Measurements from ENCODE around the gene EHD2. TPM values are rescaled to one million over a fixed set of nuclear protein-coding genes. Genes with fewer than 3 reads are reported as not detected.
"Not testable (repeated sequence)": the region's sequence is repeated elsewhere in the genome, so short reads cannot be mapped to it uniquely, and the experiment has no call there.

EHD2 gene
- 51.5 TPM for total RNA-seq
- long read RNA-seq, partial matches to known transcripts: 20 of 25 reads
- long read RNA-seq, other reads (novel, unspliced or antisense): 3 of 25 reads

GRCh38 chr19:47713046-47714021 lies at the start of gene EHD2:
Gene EHD2 (plus strand): TSS chr19:47713422. CDS start chr19:47716613, 3,191 bp downstream.
- intact Hi-C loops (cut with micrococcal nuclease): no loop called here
- ATAC-seq (peak; percentile 96), DNase-seq (peak; percentile 85)

GRCh38 chr19:47663435-47663910 lies 49.7 kb upstream of the EHD2 start:
- ATAC-seq (peak; percentile 1), DNase-seq (no peak)
- intact Hi-C loops (cut with micrococcal nuclease): no loop called here

- intact Hi-C loops (cut with micrococcal nuclease): no loop called here
- peak; percentile 83 for ATAC-seq
- peak; percentile 69 for DNase-seq
Measured at GRCh38 chr19:47663911-47664771, 49.1 kb upstream of the EHD2 start.

- ATAC-seq; intact Hi-C loops (cut with micrococcal nuclease); DNase-seq: not testable (repeated sequence)
Measured at GRCh38 chr19:47668556-47668955, 44.7 kb upstream of the EHD2 start.

- intact Hi-C loops (cut with micrococcal nuclease): no loop called here
- no peak for DNase-seq
Measured at GRCh38 chr19:47670736-47671135, 42.5 kb upstream of the EHD2 start.

GRCh38 chr19:47671499-47671898 lies 41.7 kb upstream of the EHD2 start:
- intact Hi-C loops (cut with micrococcal nuclease): no loop called here
- no peak for DNase-seq

More at GRCh38 chr19:47670736-47671135, 42.5 kb upstream of the EHD2 start:
- ATAC-seq: no peak

GRCh38 chr19:47673426-47673825 lies 39.8 kb upstream of the EHD2 start:
- ATAC-seq (no peak), DNase-seq (no peak)
- intact Hi-C loops (cut with micrococcal nuclease): no loop called here

More at GRCh38 chr19:47671499-47671898, 41.7 kb upstream of the EHD2 start:
- no peak for ATAC-seq

GRCh38 chr19:47674548-47674947 lies 38.7 kb upstream of the EHD2 start:
- intact Hi-C loops (cut with micrococcal nuclease): no loop called here
- no peak for DNase-seq
- no peak for ATAC-seq

GRCh38 chr19:47675271-47675670 lies 38.0 kb upstream of the EHD2 start:
- intact Hi-C loops (cut with micrococcal nuclease): no loop called here
- no peak for ATAC-seq
- DNase-seq: no peak

- ATAC-seq (no peak), DNase-seq (no peak)
- intact Hi-C loops (cut with micrococcal nuclease): no loop called here
Measured at GRCh38 chr19:47675859-47676258, 37.4 kb upstream of the EHD2 start.

- intact Hi-C loops (cut with micrococcal nuclease): no loop called here
Measured at GRCh38 chr19:47676811-47677210, 36.4 kb upstream of the EHD2 start.

GRCh38 chr19:47679251-47679900 lies 33.8 kb upstream of the EHD2 start:
- ATAC-seq (no peak), DNase-seq (no peak)
- intact Hi-C loops (cut with micrococcal nuclease): no loop called here

More at GRCh38 chr19:47676811-47677210, 36.4 kb upstream of the EHD2 start:
- DNase-seq: no peak
- ATAC-seq: no peak

- ATAC-seq (no peak), DNase-seq (no peak)
- intact Hi-C loops (cut with micrococcal nuclease): no loop called here
Measured at GRCh38 chr19:47679922-47680857, 33.0 kb upstream of the EHD2 start.

- intact Hi-C loops (cut with micrococcal nuclease): no loop called here
- no peak for ATAC-seq
- no peak for DNase-seq
Measured at GRCh38 chr19:47680858-47681332, 32.3 kb upstream of the EHD2 start.

- DNase-seq: no peak
- intact Hi-C loops (cut with micrococcal nuclease): no loop called here
- ATAC-seq: peak; percentile 33
Measured at GRCh38 chr19:47681388-47681787, 31.8 kb upstream of the EHD2 start.

GRCh38 chr19:47681936-47682335 lies 31.3 kb upstream of the EHD2 start:
- ATAC-seq: peak; percentile 6
- intact Hi-C loops (cut with micrococcal nuclease): no loop called here
- DNase-seq: no peak

- DNase-seq (no peak), ATAC-seq (no peak)
- intact Hi-C loops (cut with micrococcal nuclease): no loop called here
Measured at GRCh38 chr19:47682939-47683338, 30.3 kb upstream of the EHD2 start.

Measured in left ventricle myocardium superior (tissue), 1 donor.